ENCODE results near the gene OR13F1. TPM values are rescaled to one million over a fixed set of nuclear protein-coding genes. Genes with fewer than 3 reads are reported as not detected.

Gene OR13F1
- total and polyA plus RNA-seq, 2 of the 8 experiments (the other 6 are each of a cell fraction or from before 2014, with no cell fraction given) = not detected

DNA sequence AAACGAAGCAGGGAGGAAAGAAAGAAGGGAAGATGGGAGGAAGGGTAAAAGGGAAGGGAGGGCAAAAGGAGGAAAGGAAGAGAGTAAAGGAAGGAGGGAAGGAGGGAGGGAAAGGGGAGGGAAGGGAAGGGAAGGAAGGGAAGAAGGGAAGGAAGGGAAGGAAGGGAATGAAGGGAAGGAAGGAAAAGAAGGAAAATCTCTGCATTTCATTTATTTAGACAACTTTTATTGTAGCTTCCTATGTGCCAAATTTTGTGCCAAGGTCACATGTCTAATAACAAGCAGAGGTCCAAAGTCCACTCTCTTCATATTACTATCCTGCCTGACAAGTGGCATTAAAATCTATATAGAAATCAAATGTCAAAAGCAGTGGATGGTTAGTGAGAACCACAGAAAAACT lies 35.2 kb downstream of the OR13F1 start:
- Histone ChIP-seq H2AK5ac (ENCODE audit: low read depth, low read length) (no peak overlapping the region), H2BK15ac (ENCODE audit: low read length) (no peak overlapping the region), H3K23me2 (ENCODE audit: low read depth, low read length) (peaks cover 2% of the 10 kb centered on the region; the same call in 1 of the 2 replicates), H3K4me3 (ENCODE audit: extremely low read depth in 1 of 4, insufficient read depth in 2 of 4, low read depth in 3 of 4, low read length in 4 of 4) (no peak overlapping the region), H3K9me3 (ENCODE audit: insufficient read depth in 2 of 2, low read depth in 1 of 2, low read length in 1 of 2) (no peaks in the 10 kb centered on the region), H3K18ac (ENCODE audit: extremely low read depth, low read length) (no peak overlapping the region), H2BK5ac (ENCODE audit: low read depth, low read length) (no peak overlapping the region), H3K9ac (replicated peaks in 1 of 4; ENCODE audit: extremely low read depth in 1 of 4, low read depth in 3 of 4, low read length in 3 of 4) (no peak overlapping the region), H4K8ac (ENCODE audit: extremely low read depth, insufficient read depth, low read length) (no peak overlapping the region), H3K4me1 (replicated peaks in 1 of 4; ENCODE audit: control insufficient read depth in 3 of 4, insufficient read depth in 4 of 4, low read length in 3 of 4) (no peaks in the 10 kb centered on the region), H2BK12ac (ENCODE audit: low read depth, low read length) (no peak overlapping the region), H2AFZ (ENCODE audit: low read length) (no peak overlapping the region), H3K27ac (ENCODE audit: low read depth, low read length) (no peak overlapping the region), H4K91ac (replicated peaks; ENCODE audit: insufficient read length, low read length) (no peak overlapping the region), H3K36me3 (ENCODE audit: control insufficient read depth in 2 of 4, insufficient read depth in 4 of 4, low read length in 3 of 4) (no peaks in the 10 kb centered on the region), H3K23ac (ENCODE audit: insufficient read length) (no peak overlapping the region), H3K79me2 (ENCODE audit: control insufficient read depth in 1 of 2, insufficient read depth in 2 of 2, low read length in 2 of 2) (no peaks in the 10 kb centered on the region), H3K14ac (ENCODE audit: insufficient read length) (no peak overlapping the region), H3K27me3 (replicated peaks in 1 of 4; ENCODE audit: control insufficient read depth in 3 of 4, extremely low read depth in 1 of 4, insufficient read depth in 3 of 4, low read length in 3 of 4) (no peaks in the 10 kb centered on the region), H3K56ac (replicated peaks; ENCODE audit: insufficient read length, low read depth, low read length) (no peak overlapping the region), H4K20me1 (replicated peaks in 1 of 2; ENCODE audit: control insufficient read depth in 1 of 2, insufficient read depth in 2 of 2, low read length in 2 of 2) (no peaks in the 10 kb centered on the region), H2BK120ac (replicated peaks; ENCODE audit: low read depth, low read length) (no peak overlapping the region), H3K4me2 (ENCODE audit: insufficient read depth in 1 of 2, low read depth in 2 of 2, low read length in 2 of 2) (no peak overlapping the region), H4K5ac (ENCODE audit: insufficient read length, low read depth, low read length) (no peak overlapping the region), H3K4ac (replicated peaks; ENCODE audit: insufficient read length, low read depth, low read length) (no peak overlapping the region), H3K79me1 (ENCODE audit: low read depth, low read length) (no peaks in the 10 kb centered on the region), H2BK20ac (ENCODE audit: low read length) (no peak overlapping the region)
- FAIRE-seq = no peak
- ChIA-PET POLR2A (ENCODE audit: partially characterized antibody) (no interaction called here), CTCF (ENCODE audit: partially characterized antibody) (no interaction called here)
- 50% methylated on average over 1 of the region's 1 CpG; no CpG with 5 or more reads in 1 of the 2 experiments for WGBS, 2 experiments (ENCODE audit: extremely low coverage in 1 of 2, insufficient coverage in 1 of 2, insufficient read length in 1 of 2, insufficient replicate concordance in 2 of 2, low coverage in 1 of 2, low lambda C conversion rate in 2 of 2, missing lambda C conversion rate in 1 of 2)
- DNase-seq (ENCODE audit: low read depth in 1 of 2, low spot score in 2 of 2) = no peak
- TF ChIP-seq POLR2A (IDR thresholded peaks at IDR 0.05; ENCODE audit: control extremely low read depth in 1 of 2, low read depth in 2 of 2, low read length in 2 of 2) (no peak), CHD1 (IDR thresholded peaks at IDR 0.05; ENCODE audit: low read depth, low read length) (no peak), HDAC6 (IDR thresholded peaks at IDR 0.05; ENCODE audit: low read depth, low read length) (no peak), SIN3A (conservative IDR thresholded peaks at IDR 0.05 in 1 of 2, IDR thresholded peaks at IDR 0.05 in 1 of 2; ENCODE audit: low read depth in 1 of 2, low read length in 2 of 2) (no peak), EGR1 (IDR thresholded peaks at IDR 0.05; ENCODE audit: borderline replicate concordance, low read depth, low read length) (no peak), CTBP2 (IDR thresholded peaks at IDR 0.05; ENCODE audit: borderline replicate concordance, insufficient read depth, insufficient read length, low read length) (no peak), KDM1A (IDR thresholded peaks at IDR 0.05; ENCODE audit: borderline replicate concordance, low read length) (no peak), BCL11A (IDR thresholded peaks at IDR 0.05; ENCODE audit: low read depth in 2 of 2, low read length in 2 of 2) (no peak), ATF3 (IDR thresholded peaks at IDR 0.05; ENCODE audit: insufficient read depth, low read depth, low read length) (no peak), KDM5A (IDR thresholded peaks at IDR 0.05; ENCODE audit: low read length) (no peak), FOSL1 (IDR thresholded peaks at IDR 0.05; ENCODE audit: insufficient read depth, low read depth, low read length) (no peak), SUZ12 (IDR thresholded peaks at IDR 0.05; ENCODE audit: low read length) (no peak), SAP30 (IDR thresholded peaks at IDR 0.05; ENCODE audit: insufficient read depth, insufficient replicate concordance, low read length) (no peak), CEBPB (IDR thresholded peaks at IDR 0.05; ENCODE audit: low read depth, low read length) (no peak), POLR2AphosphoS5 (IDR thresholded peaks at IDR 0.05; ENCODE audit: low read depth, low read length) (no peak)
